DLD1 (cell line): ENCODE measurements around the gene THOC5.
"Not testable (repeated sequence)": the region's sequence is repeated elsewhere in the genome, so short reads cannot be mapped to it uniquely, and the experiment has no call there.

Experiments
- in situ Hi-C: cut with HindIII; loops from 2 replicates; pipeline ENCODE4 v1.10.0; 2017; ENCODE audit warnings: low sequenced_read_pairs

The THOC5 gene

DNA sequence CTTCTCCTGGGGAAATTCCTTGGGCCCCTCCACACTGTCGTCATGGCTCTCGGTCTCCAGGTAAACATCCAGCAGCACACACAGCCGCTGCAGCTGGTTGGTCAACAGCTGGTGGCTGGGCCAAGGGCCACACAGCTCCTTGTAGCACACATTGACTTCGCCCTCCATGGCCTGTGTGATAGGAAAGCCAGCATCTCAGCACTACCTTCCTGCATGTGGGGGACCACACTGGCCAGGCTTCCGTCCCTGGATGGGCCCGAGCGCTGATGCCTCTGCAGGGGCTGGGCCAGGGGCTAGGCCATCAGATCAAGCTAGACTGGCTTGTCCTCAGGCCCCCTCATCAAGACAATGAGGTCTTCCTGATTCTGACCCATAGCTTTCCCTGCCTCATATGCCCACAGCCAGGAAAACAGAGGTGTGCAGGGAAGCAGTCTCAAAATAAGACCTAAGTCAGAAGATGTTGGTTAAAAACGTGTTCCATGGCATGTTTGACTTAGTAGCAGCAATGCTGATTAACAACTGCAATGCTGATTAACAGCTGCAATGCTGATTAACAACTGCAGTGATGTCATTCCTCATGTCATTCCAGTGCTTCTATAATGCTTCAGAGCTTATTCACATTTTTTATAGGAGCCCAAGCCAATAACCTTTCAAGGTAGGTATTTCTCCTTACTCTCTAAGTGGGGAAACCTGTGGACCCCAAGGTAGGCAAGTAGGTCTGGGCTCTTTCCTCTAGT is 42.3 kb downstream of the THOC5 start:
- in situ Hi-C loops, result no loop called here

DNA sequence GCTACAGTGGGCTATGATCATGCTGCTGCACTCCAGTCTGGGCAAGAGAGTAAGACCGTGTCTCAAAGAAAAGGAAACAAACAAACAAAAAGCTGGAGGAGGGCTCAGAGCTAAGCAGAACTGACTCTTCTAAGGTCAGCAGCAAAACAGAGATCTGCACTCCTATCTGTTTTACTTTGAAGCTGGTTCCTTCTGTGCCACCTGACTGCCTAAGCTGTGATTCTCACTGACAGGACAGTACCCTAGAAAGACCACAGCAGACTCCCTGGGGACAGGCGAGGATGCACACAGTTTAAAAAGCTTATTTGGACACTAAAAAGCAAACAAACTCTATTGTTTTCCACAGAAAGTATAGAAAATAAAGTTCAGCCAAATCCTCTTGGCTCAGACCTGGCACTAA is 43.0 kb downstream of the THOC5 start:
- in situ Hi-C loops, result no loop called here

DNA sequence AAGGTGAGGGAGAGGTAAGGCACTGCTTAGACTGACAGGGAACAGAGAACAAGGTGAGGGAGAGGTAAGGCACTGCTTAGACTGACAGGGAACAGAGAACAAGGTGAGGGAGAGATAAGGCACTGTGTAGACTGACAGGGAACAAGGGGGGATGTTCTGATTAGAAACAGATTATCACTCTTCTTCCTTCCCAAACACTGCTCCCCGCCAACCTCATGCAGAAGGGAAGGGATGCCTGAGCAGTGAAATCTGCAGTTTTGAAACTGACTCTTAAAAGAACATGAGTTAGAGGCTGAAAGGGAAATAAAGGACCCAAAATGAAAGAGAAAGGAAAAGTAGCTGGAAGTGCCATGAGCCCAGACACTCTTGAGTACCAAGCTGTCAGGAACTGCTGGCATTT is 43.7 kb downstream of the THOC5 start:
- in situ Hi-C loops, result no loop called here

DNA sequence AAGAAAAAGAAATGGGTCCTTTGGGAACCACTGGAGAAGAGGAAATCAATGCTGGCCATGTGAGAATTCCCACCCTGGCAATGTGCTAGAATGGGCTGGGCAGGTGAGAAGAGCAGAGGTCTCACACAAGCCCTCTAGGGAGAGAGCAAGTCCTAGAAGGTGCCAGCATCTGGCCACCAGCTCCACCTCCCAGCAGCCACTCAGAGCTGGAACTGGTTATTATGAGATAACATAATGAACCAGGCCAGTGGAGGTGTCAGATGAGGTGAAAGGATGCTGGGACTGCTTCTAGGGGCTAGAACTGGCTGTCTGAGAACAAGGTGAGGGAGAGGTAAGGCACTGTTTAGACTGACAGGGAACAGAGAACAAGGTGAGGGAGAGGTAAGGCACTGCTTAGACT is 44.3 kb downstream of the THOC5 start:
- in situ Hi-C loops, result no loop called here

DNA sequence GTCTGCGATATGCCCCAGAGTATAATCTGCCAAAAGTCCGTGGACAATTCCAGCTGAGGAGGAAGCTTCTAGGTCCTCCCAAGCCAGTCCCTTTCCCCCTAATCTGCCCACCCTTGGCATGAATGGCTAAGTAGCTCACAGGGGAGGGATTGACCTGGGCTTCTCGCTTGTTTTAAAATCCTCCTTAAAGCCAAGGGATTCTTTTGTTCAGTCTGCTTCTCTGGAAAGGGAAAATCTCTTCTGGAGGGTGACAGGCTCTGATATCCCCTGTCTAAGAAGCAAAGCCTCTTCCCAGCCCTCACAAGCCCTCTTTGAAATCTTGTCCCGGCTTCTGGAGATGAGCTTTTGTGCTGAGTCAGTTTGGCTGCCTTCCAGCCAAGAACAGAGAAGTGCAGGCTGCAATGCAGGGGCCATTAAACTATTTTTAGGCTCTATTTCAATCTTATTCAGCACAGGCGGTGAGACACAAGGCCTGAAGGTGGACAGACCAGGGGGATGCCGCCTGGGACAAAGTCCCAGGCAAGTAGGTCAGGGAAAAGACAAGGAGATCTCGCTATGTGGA is 49.7 kb downstream of the THOC5 start:
- in situ Hi-C loops, result no loop called here

DNA sequence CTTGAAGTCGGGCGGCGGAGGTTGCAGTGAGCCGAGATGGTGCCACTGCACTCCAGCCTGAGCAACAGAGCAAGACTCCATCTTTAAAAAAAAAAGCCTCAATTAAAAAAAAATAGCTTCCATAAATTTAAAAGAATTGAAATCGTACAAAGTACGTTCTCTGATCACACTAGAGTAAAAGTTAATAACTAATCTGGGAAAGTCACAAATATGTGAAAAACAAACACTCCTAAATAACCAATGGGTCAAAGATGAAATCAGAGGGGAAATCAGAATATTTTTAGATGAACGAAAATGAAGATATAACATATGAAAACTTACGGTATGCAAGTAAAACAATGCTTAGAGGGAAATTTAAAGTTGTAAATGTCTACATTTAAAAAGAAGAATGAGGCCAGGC is 53.7 kb downstream of the THOC5 start:
- in situ Hi-C loops, result no loop called here

DNA sequence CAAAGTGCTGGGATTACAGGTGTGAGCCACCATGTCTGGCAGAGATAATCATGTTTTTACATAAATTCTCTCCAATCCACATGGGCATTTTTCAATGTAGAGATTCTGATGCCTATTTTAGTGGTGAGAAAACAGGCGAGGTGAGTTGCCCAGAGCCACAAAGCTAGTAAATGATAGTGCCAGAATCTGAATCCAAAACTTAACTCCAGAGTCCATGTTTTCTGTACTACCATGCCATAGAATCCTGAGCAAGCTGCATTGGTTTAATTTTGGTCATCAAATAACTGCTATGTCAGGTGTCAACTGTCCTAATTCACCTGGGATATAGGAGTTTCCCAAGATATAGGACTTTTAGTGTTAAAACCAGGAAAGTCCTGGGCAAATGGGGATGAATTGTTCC is 59.9 kb downstream of the THOC5 start:
- in situ Hi-C loops, result no loop called here

DNA sequence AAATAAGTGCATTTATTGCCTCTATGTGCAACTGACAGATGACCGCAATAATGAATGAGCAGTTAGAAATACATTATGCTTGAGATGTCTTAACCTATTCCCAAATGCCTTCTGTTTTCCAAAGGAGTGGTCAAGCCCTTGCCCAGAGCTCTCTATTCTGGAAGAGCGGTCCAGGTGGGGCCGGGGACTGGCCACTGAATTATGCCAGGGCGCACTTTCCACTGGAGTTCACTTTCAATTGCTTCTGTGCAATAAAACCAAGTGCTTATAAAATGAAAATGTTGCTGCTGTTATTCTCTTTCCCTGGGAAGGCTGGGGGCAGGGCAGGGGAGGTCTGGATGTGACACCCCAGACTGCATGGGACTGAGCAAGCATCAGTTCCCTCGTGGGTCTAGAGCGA is 62.5 kb downstream of the THOC5 start:
- in situ Hi-C loops, result no loop called here

DNA sequence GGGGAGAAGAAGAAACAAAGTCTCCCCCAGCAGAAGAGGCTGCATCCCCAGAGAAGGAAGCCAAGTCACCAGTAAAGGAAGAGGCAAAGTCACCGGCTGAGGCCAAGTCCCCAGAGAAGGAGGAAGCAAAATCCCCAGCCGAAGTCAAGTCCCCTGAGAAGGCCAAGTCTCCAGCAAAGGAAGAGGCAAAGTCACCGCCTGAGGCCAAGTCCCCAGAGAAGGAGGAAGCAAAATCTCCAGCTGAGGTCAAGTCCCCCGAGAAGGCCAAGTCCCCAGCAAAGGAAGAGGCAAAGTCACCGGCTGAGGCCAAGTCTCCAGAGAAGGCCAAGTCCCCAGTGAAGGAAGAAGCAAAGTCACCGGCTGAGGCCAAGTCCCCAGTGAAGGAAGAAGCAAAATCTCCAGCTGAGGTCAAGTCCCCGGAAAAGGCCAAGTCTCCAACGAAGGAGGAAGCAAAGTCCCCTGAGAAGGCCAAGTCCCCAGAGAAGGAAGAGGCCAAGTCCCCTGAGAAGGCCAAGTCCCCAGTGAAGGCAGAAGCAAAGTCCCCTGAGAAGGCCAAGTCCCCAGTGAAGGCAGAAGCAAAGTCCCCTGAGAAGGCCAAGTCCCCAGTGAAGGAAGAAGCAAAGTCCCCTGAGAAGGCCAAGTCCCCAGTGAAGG is 64.3 kb downstream of the THOC5 start:
- in situ Hi-C loops, result not testable (repeated sequence)

DNA sequence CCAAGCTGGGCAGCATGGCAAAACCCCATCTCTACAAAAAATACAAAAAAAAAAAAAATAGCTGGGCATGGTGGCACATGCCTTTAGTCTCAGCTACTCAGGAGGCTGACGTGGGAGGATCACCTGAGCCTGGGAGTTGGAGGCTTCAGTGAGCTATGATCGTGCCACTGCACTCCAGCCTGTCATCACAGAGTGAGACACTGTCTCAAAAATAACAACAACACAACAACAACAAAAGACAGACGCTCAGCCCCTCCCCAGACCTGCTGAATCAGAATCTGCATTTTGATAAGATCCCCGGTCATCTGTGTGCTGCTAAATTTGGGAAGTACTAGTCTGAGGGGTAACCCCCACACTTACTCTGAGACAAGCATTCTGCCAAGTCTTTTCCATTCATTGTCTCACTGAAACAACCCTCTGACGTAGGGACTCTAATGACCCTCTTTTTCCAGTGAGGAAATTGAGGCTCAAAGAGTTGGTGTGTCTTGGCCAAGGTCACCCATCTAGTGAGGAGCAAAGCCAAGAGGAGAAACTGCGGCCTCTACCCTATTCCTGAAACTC is 66.1 kb downstream of the THOC5 start:
- in situ Hi-C loops, result no loop called here

DNA sequence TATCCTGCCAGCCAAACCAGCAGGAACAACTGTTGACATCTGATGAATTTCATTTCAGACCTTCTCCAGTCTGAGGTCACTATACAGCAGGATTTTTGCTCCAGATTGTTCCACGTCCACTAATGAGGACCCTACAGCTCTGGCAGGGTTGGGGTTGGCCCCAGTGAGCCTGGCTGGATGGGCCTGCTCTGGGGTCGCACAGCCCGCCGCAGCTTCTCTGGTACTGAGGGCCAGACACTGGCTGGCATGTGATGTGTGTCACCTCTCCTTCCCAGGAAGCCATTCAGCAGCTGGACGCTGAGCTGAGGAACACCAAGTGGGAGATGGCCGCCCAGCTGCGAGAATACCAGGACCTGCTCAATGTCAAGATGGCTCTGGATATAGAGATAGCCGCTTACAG is 68.1 kb downstream of the THOC5 start:
- in situ Hi-C loops, result no loop called here

DNA sequence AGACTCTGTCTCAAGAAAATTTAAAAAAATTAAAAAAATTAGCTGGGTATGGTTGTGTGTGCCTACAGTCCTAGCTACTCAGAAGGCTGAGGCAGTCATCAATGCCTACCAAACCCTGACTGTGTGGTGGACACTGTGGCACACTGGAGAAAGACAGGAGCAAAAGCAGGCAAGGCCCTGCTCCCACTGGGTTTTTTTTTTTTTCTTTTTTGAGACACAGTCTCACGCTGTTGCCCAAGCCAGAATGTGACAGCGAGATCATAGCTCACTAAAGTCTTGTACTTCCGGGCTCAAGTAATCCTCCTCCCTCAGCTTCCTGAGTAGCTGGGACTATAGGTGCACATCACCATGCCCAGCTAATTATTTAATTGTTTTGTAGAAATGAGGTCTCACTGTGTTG is 68.9 kb downstream of the THOC5 start:
- in situ Hi-C loops, result no loop called here

DNA sequence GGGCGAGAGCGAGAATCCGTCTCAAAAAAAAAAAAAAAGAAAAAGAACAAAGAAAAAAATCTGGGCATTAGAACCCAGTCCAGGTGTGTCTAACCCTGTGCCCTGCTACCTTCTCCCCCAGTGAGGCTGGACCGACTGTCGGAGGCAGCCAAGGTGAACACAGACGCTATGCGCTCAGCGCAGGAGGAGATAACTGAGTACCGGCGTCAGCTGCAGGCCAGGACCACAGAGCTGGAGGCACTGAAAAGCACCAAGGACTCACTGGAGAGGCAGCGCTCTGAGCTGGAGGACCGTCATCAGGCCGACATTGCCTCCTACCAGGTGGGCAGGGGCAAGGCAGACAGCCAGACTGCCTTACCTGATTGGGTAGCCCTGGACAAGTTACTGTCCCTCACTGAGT is 70.3 kb downstream of the THOC5 start:
- in situ Hi-C loops, result no loop called here

DNA sequence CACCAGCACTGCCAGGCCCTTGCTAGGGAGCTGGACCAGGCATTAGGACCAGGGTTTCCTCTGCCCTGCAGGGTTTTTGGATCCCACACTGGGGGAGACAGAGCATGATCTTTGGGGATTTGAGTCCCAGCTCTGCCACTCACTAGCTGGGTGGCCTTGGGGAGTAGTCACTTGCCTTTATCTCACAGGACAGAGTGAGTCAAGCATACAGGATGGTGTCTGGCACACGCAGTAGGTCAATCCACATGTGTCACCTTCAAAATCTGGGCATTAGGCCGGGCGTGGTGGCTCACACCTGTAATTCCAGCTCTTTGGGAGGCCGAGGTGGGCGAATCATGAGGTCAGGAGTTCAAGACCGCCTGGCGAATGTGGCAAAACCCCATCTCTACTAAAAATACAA is 70.8 kb downstream of the THOC5 start:
- in situ Hi-C loops, result no loop called here

DNA sequence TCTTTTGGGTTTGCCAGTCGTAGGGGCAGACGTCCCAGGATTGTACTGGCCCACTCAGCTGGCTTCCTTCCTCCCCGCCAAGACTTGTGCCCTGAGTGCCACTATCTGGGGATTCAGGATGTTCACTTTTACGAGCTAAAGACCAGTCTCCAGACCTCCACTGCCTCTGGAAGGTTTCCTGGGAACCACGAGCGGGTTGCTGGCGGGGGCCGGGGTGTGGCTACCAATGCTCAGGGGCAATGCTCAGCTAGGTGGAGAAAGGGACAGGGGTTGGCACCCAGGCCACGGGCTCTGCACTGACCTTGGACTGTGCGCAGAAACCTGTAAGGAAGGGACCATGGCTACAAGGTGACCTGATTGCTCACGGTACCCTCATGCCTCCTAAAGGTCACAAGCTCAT is 71.3 kb downstream of the THOC5 start:
- in situ Hi-C loops, result no loop called here

DNA sequence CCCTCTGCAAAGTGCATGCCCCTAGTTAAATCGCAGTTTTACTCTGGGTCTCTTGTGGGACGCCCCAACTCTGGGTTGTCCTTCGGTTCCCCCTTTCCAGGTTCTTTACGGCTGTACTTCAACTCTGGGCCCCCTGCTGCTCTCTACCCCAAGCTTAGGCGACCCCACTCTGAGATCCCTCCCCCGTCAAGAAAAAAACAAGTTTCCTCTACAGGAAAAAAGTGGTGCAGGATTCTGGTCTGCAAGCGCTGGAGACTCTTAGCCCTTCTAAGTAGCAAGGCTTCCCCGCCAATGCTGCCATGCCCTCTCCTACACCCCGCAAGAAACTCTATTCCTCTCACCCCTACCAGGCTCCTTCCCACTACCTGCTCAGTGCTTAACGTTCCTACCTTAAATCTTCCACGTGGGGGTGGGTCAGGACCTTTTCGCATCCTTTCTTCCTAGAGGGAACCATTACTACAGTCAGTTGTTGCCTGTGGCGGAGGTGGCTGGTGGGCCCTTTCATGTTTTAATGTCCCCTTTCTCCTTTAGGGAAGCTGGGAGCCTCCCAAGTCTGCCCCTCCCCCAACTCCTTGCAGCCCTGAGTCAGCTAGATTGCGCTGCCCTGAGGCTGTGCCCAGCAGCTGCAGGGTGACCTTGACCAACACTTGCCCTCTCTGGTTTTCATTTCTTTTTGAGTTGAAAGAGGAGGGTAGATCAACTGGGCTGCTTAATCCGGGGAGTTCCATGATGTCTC is 72.1 kb downstream of the THOC5 start:
- in situ Hi-C loops, result no loop called here

DNA sequence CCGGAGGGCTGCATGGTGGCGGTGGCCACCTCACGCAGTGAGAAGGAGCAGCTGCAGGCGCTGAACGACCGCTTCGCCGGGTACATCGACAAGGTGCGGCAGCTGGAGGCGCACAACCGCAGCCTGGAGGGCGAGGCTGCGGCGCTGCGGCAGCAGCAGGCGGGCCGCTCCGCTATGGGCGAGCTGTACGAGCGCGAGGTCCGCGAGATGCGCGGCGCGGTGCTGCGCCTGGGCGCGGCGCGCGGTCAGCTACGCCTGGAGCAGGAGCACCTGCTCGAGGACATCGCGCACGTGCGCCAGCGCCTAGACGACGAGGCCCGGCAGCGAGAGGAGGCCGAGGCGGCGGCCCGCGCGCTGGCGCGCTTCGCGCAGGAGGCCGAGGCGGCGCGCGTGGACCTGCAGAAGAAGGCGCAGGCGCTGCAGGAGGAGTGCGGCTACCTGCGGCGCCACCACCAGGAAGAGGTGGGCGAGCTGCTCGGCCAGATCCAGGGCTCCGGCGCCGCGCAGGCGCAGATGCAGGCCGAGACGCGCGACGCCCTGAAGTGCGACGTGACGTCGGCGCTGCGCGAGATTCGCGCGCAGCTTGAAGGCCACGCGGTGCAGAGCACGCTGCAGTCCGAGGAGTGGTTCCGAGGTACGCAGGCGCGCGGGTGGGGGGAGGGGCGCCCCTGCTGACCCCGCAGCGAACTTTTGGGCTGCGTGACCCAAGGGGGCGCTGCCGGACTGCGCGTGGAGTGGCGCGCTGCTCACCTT is 72.9 kb downstream of the THOC5 start:
- in situ Hi-C loops, result no loop called here

DNA sequence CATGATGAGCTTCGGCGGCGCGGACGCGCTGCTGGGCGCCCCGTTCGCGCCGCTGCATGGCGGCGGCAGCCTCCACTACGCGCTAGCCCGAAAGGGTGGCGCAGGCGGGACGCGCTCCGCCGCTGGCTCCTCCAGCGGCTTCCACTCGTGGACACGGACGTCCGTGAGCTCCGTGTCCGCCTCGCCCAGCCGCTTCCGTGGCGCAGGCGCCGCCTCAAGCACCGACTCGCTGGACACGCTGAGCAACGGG is 73.4 kb downstream of the THOC5 start:
- in situ Hi-C loops, result no loop called here

DNA sequence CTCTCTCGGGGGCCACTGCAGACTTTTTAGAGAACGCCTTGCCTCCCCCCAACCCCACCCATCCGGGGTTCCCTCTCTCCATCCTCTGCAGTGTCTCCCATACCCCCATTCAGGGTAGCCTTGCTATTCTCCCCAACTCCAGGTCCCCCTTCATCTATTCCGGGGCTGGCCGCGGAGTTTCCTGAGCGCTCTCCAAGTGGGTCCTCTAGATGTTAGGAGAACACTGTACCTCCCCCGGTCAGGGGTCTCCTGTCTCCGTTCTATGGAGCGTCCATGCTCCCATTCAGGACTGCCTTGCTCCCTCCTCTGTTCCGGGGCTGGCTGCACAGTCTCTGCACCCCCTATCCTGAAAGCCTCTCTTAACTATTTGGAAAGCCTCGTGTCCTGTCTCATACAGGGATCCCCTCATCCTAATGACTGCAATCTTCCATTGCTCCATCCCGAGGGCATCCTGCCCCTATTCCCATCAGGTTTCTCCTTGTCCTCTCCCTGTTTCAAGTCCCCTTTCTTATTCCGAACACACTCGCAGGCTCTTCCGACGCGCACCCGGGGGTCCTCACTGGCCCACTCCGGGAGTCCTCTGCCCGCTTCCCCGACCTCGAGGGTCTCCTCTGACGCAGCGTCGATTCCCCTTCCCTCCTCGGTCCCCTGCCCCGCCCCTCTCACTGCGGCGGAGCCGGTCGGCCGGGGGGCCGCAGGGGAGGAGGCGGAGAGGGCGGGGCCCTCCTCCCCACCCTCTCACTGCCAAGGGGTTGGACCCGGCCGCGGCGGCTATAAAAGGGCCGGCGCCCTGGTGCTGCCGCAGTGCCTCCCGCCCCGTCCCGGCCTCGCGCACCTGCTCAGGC is 73.9 kb downstream of the THOC5 start, which contains the start of gene NEFH:
TSS of gene NEFH (plus strand) at position 802 of the 845 bp plus-strand sequence. CDS start 45 bp downstream, outside the sequence.
- in situ Hi-C loops, result no loop called here
